GM13976 (cell line): ENCODE results near the gene ARFGAP2.

ENCODE experiments used
- DNase-seq: peaks from one replicate; pipeline ENCODE4 v3.0.0; 2012; ENCODE audit warnings: low spot score
- in situ Hi-C: fragments of 300-500 bp; cut with MboI; formaldehyde crosslinking; loops from one replicate; pipeline ENCODE4 v1.12.0; 2022; ENCODE audit warnings: low sequenced_read_pairs, mixed read lengths, inconsistent platforms; ENCODE audit not compliant: unreplicated experiment
- TF ChIP-seq, protein P1 (sequence below): IDR thresholded peaks from 2 replicates; pipeline ENCODE4 v1.5.1; 2012; ENCODE audit warnings: borderline replicate concordance, mild to moderate bottlenecking; ENCODE audit not compliant: insufficient read depth; ENCODE audit errors: extremely low read depth, missing control alignments, control extremely low read depth

The ARFGAP2 gene

DNA sequence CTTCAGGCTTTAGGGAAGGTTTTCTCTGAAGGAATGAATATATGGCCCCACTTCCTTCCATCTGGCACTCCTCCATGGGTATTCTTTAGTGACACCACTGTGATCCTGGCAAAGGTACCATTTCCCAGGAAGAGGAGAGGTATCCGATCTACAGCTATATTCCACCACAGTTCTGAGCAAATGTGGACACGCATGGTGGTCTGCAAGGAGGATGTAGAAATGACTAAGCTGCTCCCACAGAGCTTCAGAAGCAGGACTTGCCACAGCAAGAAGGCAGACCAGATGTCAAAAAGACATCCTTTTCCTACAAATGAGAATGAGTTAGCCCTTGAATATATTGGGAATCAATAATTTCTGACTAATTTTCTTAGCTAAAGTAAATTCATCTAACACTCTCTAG, 45.5 kb downstream of the ARFGAP2 start:
- DNase-seq, result no peak
- TF ChIP-seq, protein P1, sequence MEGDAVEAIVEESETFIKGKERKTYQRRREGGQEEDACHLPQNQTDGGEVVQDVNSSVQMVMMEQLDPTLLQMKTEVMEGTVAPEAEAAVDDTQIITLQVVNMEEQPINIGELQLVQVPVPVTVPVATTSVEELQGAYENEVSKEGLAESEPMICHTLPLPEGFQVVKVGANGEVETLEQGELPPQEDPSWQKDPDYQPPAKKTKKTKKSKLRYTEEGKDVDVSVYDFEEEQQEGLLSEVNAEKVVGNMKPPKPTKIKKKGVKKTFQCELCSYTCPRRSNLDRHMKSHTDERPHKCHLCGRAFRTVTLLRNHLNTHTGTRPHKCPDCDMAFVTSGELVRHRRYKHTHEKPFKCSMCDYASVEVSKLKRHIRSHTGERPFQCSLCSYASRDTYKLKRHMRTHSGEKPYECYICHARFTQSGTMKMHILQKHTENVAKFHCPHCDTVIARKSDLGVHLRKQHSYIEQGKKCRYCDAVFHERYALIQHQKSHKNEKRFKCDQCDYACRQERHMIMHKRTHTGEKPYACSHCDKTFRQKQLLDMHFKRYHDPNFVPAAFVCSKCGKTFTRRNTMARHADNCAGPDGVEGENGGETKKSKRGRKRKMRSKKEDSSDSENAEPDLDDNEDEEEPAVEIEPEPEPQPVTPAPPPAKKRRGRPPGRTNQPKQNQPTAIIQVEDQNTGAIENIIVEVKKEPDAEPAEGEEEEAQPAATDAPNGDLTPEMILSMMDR, result no peak
- in situ Hi-C loops, result no loop called here

DNA sequence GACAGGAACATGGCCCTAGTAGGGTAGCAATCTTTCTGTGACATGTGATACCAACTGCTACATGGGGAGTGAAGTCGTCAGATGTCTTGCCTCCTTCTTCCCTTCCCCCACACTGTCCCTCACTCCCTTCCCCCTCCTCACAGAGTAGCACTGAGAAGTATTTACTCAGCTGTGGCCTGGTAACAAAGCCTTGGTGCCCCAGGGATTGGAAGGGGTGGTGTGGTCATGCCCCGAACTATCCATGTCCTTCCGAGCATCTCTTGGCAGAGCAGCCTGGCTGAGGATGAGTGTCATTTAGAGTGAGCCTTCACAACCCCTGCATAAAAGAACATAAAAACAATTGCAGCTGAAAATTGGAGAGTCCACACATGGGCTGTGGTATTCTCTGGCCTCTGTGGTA, 46.1 kb downstream of the ARFGAP2 start:
- TF ChIP-seq, protein P1, result no peak
- in situ Hi-C loops, result no loop called here
- DNase-seq, result no peak

DNA sequence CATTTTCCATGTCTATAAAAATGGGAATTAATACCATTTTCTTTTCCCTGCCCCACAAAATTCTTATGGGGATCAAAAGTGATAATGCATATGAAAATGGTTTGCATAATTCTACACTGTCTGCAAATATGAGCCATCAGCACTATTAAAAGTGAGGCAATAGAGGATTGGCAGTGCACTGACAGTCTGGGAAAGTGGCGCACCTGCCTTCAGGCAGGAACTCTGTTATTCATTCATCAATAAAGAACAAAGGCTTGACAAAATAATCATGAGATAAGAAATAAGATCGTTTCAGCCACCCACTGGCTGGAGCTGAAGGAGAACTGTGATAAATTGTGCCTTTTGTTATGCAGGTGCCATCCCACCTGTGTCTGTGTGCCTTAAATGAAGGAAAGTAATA, 49.5 kb downstream of the ARFGAP2 start:
- TF ChIP-seq, protein P1, result no peak
- no peak for DNase-seq
- in situ Hi-C loops, result no loop called here

DNA sequence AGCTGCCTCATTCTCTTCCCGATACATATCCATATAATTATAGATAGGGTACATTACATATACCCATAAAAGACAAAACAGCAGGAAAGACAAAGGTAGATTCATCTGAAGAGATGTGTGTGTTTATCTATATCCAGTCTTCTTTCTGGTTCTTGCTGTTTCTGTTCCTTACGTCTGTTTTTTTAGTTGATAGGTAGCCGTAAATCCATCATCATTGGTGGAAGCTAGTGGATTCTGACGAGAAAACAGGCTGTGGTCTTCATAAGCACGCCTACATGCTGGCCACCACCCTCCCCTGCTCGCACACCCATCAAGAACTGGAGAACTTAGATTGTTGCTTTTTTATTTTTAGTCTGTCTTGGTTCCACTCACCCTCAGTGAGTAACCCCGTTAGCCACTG, 51.6 kb downstream of the ARFGAP2 start:
- TF ChIP-seq, protein P1, result no peak
- in situ Hi-C loops, result no loop called here
- DNase-seq, result no peak

DNA sequence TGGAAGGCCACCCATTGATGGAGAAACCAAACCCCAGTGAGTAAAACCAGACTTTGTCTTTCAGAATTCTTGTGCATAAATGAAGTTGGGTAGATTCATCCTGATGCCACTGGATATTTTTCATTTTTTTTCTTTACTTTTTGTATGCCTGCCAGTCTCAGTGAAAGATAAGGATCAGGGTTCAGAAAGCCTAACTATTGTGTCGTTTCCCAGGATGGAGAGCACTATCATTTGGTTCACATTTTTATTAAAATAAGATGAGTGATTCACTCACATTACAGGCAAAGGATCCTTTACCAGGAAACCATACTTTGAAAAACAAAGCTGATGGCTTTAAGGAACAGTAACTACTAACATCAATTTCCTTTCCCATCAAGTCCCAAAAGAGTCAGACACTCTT, 52.0 kb downstream of the ARFGAP2 start:
- in situ Hi-C loops, result no loop called here
- DNase-seq, result no peak
- TF ChIP-seq, protein P1, result no peak

DNA sequence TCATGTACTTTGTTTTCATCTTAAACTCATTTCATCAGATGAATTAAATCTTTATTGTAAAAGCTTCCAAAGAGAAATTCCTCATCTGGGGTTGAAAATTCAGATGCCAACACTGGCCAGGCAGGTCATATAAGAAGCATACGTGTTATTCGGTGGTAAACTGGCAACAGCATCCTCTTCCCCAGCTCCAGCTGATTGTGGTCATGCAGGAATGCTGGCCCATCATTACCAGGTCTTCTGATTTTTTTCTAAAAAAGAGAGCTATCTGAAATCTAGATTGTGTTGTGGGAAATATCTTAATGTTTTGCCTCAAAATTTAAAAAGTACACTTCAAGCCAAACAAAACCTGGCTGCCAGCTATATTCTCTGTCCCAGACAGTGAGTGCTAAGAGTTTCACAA, 53.6 kb downstream of the ARFGAP2 start:
- TF ChIP-seq, protein P1, result no peak
- in situ Hi-C loops, result no loop called here
- DNase-seq, result no peak

DNA sequence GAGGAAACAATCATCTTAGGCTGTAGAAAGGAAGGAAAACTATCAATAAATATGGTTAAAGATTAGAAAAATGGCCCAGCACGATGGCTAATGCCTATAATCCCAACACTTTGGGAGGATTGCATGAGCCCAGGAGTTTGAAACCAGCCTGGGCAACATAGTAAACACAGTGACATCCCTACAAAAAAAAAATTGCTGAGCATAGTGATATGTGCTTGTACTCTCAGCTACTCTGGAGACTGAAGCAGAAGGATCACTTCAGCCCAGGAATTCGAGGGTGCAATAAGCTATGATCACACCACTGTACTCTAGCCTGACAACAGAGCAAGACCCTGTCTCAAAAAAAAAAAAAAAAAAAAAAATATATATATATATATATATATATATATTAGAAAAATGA, 54.9 kb downstream of the ARFGAP2 start:
- DNase-seq, result no peak
- in situ Hi-C loops, result no loop called here
- TF ChIP-seq, protein P1, result no peak
